ENCODE measurements around the gene ATP8B4. TPM values are rescaled to one million over a fixed set of nuclear protein-coding genes. Genes with fewer than 3 reads are reported as not detected.

The ATP8B4 gene
- total and polyA plus RNA-seq, 10 of the 15 experiments (the other 5 are each of a cell fraction or from before 2014, with no cell fraction given): 0.02 to 0.94 (median 0.19) TPM

- no peak overlapping the region for H3K4me2 ChIP-seq (ENCODE audit: control insufficient read depth, insufficient read depth)
- H3K27me3 ChIP-seq (replicated peaks in 1 of 2; ENCODE audit: control insufficient read depth in 2 of 2, insufficient read depth in 2 of 2, low read length in 1 of 2): no peaks in the 10 kb centered on the region
- no peak overlapping the region for H3K27ac ChIP-seq (ENCODE audit: control insufficient read depth, insufficient read depth)
- in situ Hi-C loops (cut with MboI) (no loop called here), intact Hi-C loops (cut with micrococcal nuclease; ENCODE audit: unreplicated experiment) (no loop called here)
- H3K9me3 ChIP-seq (replicated peaks; ENCODE audit: control insufficient read depth, insufficient read depth, low read length): no peaks in the 10 kb centered on the region
- POLR2A ChIA-PET: interaction anchor here (0.6 to 0.7 kb wide), 3 partner anchors 73 to 264 kb away, joined by 3 to 4 read pairs (median 3); no protein-coding TSS in a partner anchor
- H3K4me3 ChIP-seq: no peak overlapping the region
- no peak overlapping the region for H3K9ac ChIP-seq (ENCODE audit: control insufficient read depth, insufficient read depth, low read length)
- FAIRE-seq: no peak
- RAD21 ChIA-PET (ENCODE audit: unreplicated experiment): interaction anchor here (1.1 kb wide), 1 partner anchor 11 kb away, joined by 3 read pairs; no protein-coding TSS in a partner anchor
- CTCF ChIA-PET: no interaction called here
- 49% methylated on average over 7 of the region's 7 CpGs for WGBS (ENCODE audit: insufficient coverage, insufficient replicate concordance, low lambda C conversion rate, missing lambda C conversion rate)
- DNase-seq (ENCODE audit: low read depth, low spot score): no peak
- no peaks in the 10 kb centered on the region for H3K79me2 ChIP-seq (ENCODE audit: control insufficient read depth, insufficient read depth, low read length)
- TF ChIP-seq ETV6 (conservative IDR thresholded peaks at IDR 0.05 in 1 of 2, IDR thresholded peaks at IDR 0.05 in 1 of 2; ENCODE audit: borderline replicate concordance in 1 of 2, low read depth in 1 of 2): no peak
- ATAC-seq: no peak
- no TSS peak for BruUV-seq (replicated peaks)
- H3K4me1 ChIP-seq (ENCODE audit: control insufficient read depth, insufficient read depth, low read length): no peaks in the 10 kb centered on the region
- no peak overlapping the region for H2AFZ ChIP-seq (ENCODE audit: control insufficient read depth, low read depth, low read length)
- SMC1A ChIA-PET (ENCODE audit: uncharacterized antibody, unreplicated experiment): interaction anchor here (0.6 kb wide), 3 partner anchors 180 to 1928 kb away, joined by 3 read pairs; no protein-coding TSS in a partner anchor
- H3K36me3 ChIP-seq (ENCODE audit: control insufficient read depth in 2 of 2, insufficient read depth in 2 of 2, low read length in 1 of 2): no peaks in the 10 kb centered on the region
- H4K20me1 ChIP-seq (ENCODE audit: control insufficient read depth, insufficient read depth): no peaks in the 10 kb centered on the region
These were observed 231.2 kb downstream of the ATP8B4 start for GRCh38 chr15:49887659-49888322.

DNA sequence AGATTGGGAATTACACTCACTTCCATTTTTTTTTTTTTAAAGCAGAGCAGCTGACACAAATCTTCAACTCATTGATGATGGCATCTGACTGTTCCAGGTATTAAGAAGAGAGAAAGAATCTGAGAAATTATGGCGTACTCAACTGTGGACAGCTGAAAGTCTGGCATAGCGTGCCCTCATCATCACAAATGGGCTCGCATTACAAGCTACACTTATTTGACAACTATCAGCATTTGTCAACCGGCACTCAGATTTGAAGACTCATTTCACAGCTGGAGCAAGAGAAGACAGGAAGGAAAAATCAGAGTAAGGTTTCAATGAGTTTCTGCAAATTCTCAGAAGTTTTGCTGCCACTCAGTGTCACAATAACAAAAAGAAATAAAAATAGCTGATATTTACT, 235.9 kb downstream of the ATP8B4 start:
- Histone ChIP-seq H3K4me1 (ENCODE audit: control insufficient read depth, insufficient read depth, low read length) (no peaks in the 10 kb centered on the region), H3K9me3 (replicated peaks; ENCODE audit: control insufficient read depth, insufficient read depth, low read length) (no peaks in the 10 kb centered on the region), H3K9ac (ENCODE audit: control insufficient read depth, insufficient read depth, low read length) (no peak overlapping the region), H3K36me3 (ENCODE audit: control insufficient read depth in 2 of 2, insufficient read depth in 2 of 2, low read length in 1 of 2) (no peaks in the 10 kb centered on the region), H3K27ac (ENCODE audit: control insufficient read depth, insufficient read depth) (no peak overlapping the region), H3K4me2 (ENCODE audit: control insufficient read depth, insufficient read depth) (no peak overlapping the region), H3K4me3 (no peak overlapping the region), H3K79me2 (ENCODE audit: control insufficient read depth, insufficient read depth, low read length) (no peaks in the 10 kb centered on the region), H4K20me1 (ENCODE audit: control insufficient read depth, insufficient read depth) (no peaks in the 10 kb centered on the region), H2AFZ (ENCODE audit: control insufficient read depth, low read depth, low read length) (no peak overlapping the region), H3K27me3 (replicated peaks in 1 of 2; ENCODE audit: control insufficient read depth in 2 of 2, insufficient read depth in 2 of 2, low read length in 1 of 2) (no peaks in the 10 kb centered on the region)
- WGBS (ENCODE audit: insufficient coverage, insufficient replicate concordance, low lambda C conversion rate, missing lambda C conversion rate): 29% methylated on average over 4 of the region's 4 CpGs
- ChIA-PET RAD21 (ENCODE audit: unreplicated experiment) (no interaction called here), CTCF (no interaction called here), SMC1A (ENCODE audit: uncharacterized antibody, unreplicated experiment) (interaction anchor here (1.2 kb wide), 1 partner anchor 124 kb away, joined by 5 read pairs; no protein-coding TSS in a partner anchor), POLR2A (no interaction called here)
- intact Hi-C loops (cut with micrococcal nuclease; ENCODE audit: unreplicated experiment): no loop called here
- no peak for ATAC-seq
- in situ Hi-C loops (cut with MboI): no loop called here
- no peak for DNase-seq (ENCODE audit: low read depth, low spot score)
- TF ChIP-seq LARP7 (IDR thresholded peaks at IDR 0.05) (no peak), POU2F2 (IDR thresholded peaks at IDR 0.05; ENCODE audit: borderline replicate concordance, low read depth, low read length) (no peak), JUNB (IDR thresholded peaks at IDR 0.05) (no peak)
- BruUV-seq (replicated peaks): no TSS peak
- no peak for FAIRE-seq

All from GM12878 (cell line).